Hypothalamus (tissue), 51 donors: ENCODE data around the gene C16orf86.

Source experiments
- DNase-seq, 51 donors: peaks; one replicate each; lab custom pipeline; 2025; lab: John Stamatoyannopoulos, UW

Gene C16orf86

DNA sequence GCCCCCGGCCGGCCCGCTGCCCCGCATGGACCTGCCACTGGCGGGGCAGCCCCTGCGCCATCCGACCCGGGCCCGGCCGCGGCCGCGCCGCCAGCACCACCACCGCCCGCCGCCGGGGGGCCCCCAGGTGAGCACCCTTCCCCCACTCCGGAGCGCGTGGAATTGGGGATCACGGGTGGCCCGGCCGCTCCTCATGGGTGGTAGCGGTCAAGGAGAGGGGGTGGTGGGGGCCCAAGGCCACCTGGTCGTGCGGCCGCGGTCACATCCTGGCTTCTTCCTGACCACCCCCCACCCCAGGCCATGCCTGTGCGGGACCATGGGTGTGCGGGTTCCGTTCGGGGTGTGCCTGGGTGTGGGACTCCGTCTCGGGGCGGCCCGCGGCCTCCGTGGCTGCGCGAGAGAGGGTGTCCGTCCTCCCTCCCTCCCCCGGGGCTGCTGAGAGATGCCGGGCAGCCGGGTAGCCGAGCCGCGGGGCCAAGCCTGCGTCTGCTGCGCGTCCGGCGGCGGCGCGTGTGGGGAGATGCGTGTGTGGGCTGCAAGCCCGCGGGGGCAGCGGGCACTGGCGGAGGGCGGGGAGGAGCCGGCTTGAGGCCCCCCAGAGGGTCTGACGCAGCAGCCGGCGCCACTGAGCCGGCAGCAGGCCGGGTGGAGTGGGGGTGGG is 13.4 kb upstream of the C16orf86 start:
- DNase-seq = peak in 4 of 51 donors; percentile 20 to 45 (median 28)

GRCh38 chr16:67653789-67654402 is 12.7 kb upstream of the C16orf86 start:
- DNase-seq = no peak

GRCh38 chr16:67654403-67654911 is 12.2 kb upstream of the C16orf86 start:
- no peak for DNase-seq

DNA sequence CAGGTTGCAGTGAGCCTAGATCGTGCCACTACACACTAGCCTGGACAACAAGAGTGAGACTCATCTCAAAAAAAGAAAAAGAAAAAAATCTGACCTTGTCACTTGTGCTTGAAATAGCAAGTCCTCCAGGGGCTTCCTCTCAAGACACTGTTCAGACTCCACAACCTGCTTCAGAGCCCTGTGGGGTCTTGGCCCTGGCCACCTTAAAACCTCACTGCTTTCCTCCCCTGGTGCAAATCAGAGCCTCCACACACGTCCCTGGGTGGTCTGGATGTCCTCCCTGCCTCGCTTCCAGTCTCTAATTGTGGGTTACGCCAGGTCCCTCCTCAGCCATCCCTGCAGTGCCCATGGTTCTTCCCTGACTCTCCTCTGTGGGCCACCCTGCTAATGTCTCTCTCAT is 11.3 kb upstream of the C16orf86 start:
- no peak for DNase-seq

DNA sequence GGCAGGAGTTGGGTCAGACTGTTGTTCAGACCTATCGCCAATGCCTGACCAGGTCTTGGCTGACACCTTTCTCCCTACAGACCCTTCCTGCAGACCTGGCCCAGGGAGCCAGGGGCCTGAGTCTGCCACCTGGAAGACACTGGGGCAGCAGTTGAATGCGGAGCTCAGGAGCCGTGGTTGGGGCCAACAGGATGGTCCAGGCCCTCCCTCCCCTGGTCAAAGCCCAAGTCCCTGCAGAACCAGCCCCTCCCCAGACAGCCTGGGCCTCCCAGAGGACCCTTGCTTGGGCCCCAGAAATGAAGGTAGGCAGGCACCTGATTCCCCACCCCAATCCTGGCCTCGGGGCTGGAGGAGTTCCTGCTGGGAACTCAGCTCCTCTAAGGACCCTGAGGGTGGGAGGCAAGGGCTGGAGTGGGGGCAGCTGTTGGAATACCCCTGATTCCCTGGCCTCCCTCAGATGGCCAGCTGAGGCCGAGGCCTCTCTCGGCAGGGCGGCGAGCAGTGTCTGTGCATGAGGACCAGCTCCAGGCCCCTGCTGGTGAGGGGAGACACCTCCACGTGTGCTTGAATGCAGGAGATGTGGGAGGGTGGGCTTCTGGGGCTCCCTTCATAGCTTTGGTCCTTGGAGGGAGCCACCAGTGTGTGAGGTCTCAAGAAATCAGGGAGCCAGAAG is 10.1 kb upstream of the C16orf86 start:
- no peak for DNase-seq

- DNase-seq = no peak
Observed at GRCh38 chr16:67657017-67657608, 9.5 kb upstream of the C16orf86 start.

- no peak for DNase-seq
Observed at GRCh38 chr16:67657751-67658518, 8.7 kb upstream of the C16orf86 start.

DNA sequence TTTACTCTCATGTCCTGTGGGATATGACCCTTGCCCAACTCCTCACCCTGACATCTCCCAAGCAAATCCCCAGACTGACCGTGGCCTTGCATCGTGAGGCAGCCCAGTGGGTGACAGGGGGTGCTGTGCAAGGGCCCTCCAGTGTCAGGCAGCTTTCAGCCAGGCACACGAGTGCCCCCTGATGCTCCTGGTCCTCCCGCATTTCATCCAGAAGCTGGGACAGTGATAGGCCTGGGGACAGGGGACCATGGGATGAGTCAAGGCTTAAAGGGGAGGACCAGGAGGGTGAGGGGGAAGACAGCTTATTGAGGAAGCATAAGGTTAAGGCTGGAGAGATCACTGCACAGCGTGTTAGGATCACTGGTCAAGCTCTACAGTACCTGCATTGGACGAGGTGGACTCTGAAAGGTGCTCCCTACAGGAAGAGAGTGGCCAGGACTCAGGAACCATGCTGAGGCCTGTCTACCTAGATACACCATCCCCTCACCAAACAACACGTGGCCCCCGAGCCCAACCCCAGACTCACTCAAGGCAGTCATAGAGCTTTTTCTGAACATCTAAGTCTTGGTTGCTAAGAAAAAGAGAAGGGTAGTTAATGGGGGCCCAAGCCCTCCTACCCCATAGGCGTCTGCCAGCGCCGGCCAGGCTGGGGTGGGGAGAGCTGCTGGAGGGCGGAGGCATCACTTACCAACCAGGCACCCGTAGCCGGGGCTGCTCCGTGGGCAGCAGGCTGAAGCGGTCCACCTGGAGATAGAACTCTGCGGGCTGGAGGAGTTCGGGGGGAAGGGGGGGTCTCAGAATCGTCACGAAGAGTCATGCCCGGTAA is 7.6 kb upstream of the C16orf86 start:
- DNase-seq = peak in 1 of 51 donors; percentile 17

- peak; percentile 52 to 95 (median 85) for DNase-seq
Observed at GRCh38 chr16:67659675-67660563, 6.7 kb upstream of the C16orf86 start, which contains the start of gene ACD. Gene ACD, minus strand, starts transcription at chr16:67660260. Its CDS starts 40 bp downstream, at chr16:67660220.

GRCh38 chr16:67660564-67661028 is 6.0 kb upstream of the C16orf86 start, which contains the start of gene PARD6A:
Gene PARD6A, plus strand, starts transcription at chr16:67660960. Its CDS starts 79 bp downstream, at chr16:67661039.
- peak; percentile 52 to 97 (median 92) for DNase-seq

DNA sequence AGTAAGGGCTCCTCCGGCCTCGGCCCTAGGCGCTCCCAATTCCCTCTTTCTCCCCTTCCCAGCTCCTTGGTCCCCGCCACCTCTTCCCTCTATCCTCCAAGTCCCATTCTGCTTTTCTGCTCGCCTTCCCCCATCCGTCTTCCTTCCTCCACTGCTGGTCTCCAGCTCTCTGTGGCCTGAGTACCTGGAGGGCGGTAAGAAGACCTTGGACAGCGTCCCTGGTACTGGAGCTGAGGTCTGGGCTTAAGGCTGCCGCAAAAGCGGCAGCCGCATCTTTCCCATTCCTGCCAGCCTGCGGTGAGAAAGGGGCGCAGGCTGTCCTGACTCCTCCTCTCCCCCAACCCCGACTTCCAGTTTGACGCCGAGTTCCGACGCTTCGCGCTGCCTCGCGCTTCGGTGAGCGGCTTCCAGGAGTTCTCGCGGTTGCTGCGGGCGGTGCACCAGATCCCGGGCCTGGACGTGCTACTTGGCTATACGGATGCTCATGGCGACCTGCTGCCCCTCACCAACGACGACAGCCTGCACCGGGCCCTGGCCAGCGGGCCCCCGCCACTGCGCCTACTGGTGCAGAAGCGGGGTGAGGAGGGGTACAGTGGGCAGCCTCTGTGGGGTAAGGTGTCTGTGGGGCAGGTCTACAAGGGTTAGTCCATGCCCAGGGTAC is 5.4 kb upstream of the C16orf86 start:
- DNase-seq = peak in 5 of 51 donors; percentile 17 to 68 (median 29)

DNA sequence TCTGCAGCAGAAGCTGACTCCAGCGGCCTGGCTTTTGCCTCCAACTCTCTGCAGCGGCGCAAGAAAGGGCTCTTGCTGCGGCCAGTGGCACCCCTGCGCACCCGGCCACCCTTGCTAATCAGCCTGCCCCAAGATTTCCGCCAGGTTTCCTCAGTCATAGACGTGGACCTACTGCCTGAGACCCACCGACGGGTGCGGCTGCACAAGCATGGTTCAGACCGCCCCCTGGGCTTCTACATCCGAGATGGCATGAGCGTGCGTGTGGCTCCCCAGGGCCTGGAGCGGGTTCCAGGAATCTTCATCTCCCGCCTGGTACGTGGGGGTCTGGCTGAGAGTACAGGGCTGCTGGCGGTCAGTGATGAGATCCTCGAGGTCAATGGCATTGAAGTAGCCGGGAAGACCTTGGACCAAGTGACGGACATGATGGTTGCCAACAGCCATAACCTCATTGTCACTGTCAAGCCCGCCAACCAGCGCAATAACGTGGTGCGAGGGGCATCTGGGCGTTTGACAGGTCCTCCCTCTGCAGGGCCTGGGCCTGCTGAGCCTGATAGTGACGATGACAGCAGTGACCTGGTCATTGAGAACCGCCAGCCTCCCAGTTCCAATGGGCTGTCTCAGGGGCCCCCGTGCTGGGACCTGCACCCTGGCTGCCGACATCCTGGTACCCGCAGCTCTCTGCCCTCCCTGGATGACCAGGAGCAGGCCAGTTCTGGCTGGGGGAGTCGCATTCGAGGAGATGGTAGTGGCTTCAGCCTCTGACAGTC is 4.5 kb upstream of the C16orf86 start:
- DNase-seq = no peak

DNA sequence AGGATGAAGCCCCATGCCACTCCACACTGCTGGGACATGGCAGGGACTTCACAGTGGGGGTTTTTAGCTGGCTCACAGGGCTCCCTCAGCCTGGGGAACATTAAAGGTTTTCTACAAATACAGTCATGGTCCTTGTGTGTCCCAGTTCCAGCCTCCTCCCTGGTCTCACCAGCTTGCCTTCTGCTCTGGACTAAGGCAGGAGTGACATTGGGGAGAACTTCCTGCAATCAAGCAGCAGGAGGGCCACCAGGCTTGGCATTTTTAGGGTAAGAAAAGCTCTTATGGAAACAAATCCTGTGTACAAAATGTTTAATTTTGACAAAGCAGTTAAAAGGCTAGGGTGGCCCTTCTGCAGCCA is 4.0 kb upstream of the C16orf86 start:
- DNase-seq = no peak

GRCh38 chr16:67663151-67663876 is 3.3 kb upstream of the C16orf86 start:
- peak in 8 of 51 donors; percentile 7 to 28 (median 16) for DNase-seq

DNA sequence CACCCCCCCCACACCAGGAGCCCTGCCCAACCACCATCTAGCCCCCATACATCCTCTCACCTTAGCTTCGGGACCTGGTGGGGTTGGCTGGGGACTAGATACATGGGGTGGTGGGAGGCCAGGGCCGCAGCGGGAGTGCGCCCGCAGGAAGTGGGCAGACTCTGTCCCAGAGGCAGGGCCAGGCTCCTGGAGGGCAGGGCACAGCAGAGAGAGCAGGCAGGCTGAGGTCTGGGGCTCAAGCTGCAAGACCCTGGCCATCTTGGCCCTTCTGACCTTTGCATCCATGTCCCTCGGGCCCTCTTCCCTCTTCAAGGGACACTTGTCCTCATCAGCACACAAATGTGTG is 2.8 kb upstream of the C16orf86 start:
- DNase-seq = no peak

DNA sequence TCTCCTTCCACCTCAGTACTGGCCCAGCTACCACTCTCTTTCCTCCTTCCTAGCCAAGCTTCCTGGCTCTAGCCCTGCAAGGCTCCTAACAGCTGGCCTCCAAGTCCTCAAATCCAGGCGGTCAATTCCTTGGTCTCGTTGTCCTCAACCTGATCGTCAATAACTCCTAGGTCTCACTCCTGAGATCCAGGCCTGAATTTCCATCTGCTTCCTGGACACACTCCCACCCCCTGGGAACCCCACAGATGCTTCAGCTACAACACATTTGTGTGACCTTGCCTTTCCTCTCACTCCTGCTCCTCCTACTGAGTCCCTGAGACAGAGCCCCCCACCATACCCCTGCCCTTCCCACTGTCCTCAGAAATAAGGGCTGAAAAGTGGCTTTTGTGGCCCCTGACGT is 2.4 kb upstream of the C16orf86 start:
- DNase-seq = no peak
